Measurements from ENCODE around the gene KRCC1. TPM values are rescaled to one million over a fixed set of nuclear protein-coding genes. Genes with fewer than 3 reads are reported as not detected.

KRCC1 gene
- total RNA-seq, 2 donors from 2014 or later = 11.7 to 20.3 TPM

DNA sequence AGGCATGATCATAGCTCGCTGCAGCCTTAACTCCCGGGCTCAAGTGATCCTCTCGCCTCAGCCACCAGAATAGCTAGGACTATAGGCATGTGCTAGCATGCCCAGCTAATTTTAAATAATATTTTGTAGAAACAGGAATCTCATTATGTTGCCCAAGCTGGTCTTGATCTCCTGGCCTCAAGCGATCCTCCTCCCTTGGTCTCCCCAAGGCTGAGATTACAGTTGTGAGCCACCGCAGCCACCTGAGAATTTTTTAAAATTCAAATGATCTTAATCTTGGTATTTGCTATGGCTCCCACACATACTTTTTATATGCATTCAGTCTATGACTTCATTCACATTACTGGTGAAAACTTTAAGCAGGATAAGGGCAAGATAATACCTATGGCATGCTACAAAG lies 13.1 kb downstream of the KRCC1 start:
- Mint-ChIP-seq H3K27me3 (ENCODE audit: insufficient read depth) (no peaks in the 10 kb centered on the region), H3K4me1 (no peaks in the 10 kb centered on the region), H3K4me3 (no peak overlapping the region), H3K36me3 (ENCODE audit: low read depth) (peaks cover 4% of the 10 kb centered on the region), H3K27ac (no peak overlapping the region), H3K9me3 (no peaks in the 10 kb centered on the region)
- no peak overlapping the region for H3K27ac ChIP-seq (ENCODE audit: low read depth, low read length)
- 98 to 100% methylated on average over 3 to 5 of the region's 5 CpGs for WGBS, 2 experiments (ENCODE audit: insufficient coverage in 1 of 2, insufficient read length in 1 of 2)
- no peaks in the 10 kb centered on the region for H3K36me3 ChIP-seq (ENCODE audit: control insufficient read depth, insufficient read depth, low read length)
- no peaks in the 10 kb centered on the region for H3K27me3 ChIP-seq (ENCODE audit: control insufficient read depth, insufficient read depth, low read length, poor library complexity, severe bottlenecking)
- no peaks in the 10 kb centered on the region for H3K4me1 ChIP-seq (ENCODE audit: control insufficient read depth, insufficient read depth, low read length)
- H3K9me3 ChIP-seq (ENCODE audit: control insufficient read depth, low read length) = no peaks in the 10 kb centered on the region
- TF ChIP-seq, protein P1, sequence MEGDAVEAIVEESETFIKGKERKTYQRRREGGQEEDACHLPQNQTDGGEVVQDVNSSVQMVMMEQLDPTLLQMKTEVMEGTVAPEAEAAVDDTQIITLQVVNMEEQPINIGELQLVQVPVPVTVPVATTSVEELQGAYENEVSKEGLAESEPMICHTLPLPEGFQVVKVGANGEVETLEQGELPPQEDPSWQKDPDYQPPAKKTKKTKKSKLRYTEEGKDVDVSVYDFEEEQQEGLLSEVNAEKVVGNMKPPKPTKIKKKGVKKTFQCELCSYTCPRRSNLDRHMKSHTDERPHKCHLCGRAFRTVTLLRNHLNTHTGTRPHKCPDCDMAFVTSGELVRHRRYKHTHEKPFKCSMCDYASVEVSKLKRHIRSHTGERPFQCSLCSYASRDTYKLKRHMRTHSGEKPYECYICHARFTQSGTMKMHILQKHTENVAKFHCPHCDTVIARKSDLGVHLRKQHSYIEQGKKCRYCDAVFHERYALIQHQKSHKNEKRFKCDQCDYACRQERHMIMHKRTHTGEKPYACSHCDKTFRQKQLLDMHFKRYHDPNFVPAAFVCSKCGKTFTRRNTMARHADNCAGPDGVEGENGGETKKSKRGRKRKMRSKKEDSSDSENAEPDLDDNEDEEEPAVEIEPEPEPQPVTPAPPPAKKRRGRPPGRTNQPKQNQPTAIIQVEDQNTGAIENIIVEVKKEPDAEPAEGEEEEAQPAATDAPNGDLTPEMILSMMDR (conservative IDR thresholded peaks at IDR 0.05) = no peak
- no peak overlapping the region for H3K4me3 ChIP-seq (ENCODE audit: low read length)
- no peak for DNase-seq
- H3K9ac ChIP-seq (ENCODE audit: extremely low read depth, low read length, poor library complexity, severe bottlenecking) = no peak overlapping the region

DNA sequence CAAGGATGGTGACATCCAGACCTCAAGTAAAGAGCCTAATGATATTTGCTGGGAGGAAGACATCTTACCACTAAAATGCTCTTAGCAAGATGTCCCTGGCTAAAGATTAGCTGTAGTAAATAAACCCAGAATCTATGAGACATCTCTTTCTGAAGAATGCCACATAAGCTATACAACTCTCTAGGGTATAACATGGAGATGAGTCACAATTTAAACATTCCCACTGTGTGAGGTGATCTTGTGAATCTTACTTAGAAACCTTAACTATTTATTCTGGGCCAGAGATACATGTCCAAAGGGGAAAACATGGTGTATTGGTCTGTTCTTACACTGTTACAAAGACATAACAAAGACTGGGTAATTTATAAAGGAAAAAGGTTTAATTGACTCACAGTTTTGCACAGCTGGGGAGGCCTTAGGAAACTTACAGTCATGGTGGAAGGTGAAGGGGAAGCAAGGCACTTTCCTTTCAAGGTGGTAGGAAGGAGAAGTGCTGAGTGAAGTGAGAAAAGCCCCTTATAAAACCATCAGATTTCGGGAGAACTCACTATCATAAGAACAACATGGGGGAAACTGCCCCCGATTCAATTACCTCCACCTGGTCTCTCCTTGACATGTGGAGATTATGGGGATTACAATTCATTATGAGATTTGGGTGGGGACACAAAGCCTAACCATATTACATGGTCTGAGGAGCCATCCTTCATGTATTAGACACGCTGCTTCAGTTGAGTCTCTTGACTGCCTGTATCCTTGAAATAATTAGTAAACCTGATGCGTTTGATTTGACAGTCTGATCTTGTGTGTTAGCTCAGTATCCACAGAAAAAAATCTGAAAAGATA lies 17.1 kb downstream of the KRCC1 start:
- Histone ChIP-seq H3K4me1 (ENCODE audit: control insufficient read depth, insufficient read depth, low read length) (no peaks in the 10 kb centered on the region), H3K27ac (ENCODE audit: low read depth, low read length) (no peak overlapping the region), H3K27me3 (ENCODE audit: control insufficient read depth, insufficient read depth, low read length, poor library complexity, severe bottlenecking) (no peaks in the 10 kb centered on the region), H3K4me3 (ENCODE audit: low read length) (no peak overlapping the region), H3K36me3 (ENCODE audit: control insufficient read depth, insufficient read depth, low read length) (peaks cover 17% of the 10 kb centered on the region), H3K9ac (ENCODE audit: extremely low read depth, low read length, poor library complexity, severe bottlenecking) (no peak overlapping the region), H3K9me3 (ENCODE audit: control insufficient read depth, low read length) (no peaks in the 10 kb centered on the region)
- H3K27ac Mint-ChIP-seq = peak overlapping the region; percentile 3
- DNase-seq = no peak
- peaks cover 7% of the 10 kb centered on the region for H3K36me3 Mint-ChIP-seq (ENCODE audit: low read depth)
- no peaks in the 10 kb centered on the region for H3K27me3 Mint-ChIP-seq (ENCODE audit: insufficient read depth)
- no peaks in the 10 kb centered on the region for H3K4me1 Mint-ChIP-seq
- no peak overlapping the region for H3K4me3 Mint-ChIP-seq
- WGBS, 2 experiments (ENCODE audit: insufficient coverage in 1 of 2, insufficient read length in 1 of 2) = 80 to 98% methylated on average over 1 to 3 of the region's 4 CpGs
- TF ChIP-seq, protein P1 (conservative IDR thresholded peaks at IDR 0.05) = peak; percentile 21
- no peaks in the 10 kb centered on the region for H3K9me3 Mint-ChIP-seq

DNA sequence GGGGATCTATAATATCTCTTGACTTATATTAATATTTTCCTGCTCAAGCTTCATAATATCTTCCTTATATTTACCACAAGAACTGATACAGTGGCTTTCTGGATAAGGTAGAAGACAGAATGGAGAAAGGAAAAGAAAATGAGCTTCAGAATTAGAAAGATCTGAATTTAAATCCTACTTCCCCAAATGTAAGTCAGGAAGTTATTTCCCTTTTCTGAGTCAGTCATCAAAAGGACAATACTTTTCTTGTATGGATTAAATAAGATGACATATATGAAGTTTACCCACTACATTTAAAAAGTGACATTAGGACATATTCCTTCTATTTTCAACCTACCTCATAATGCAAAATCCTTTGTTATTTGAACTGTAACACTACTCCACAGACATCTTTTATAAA lies 19.0 kb downstream of the KRCC1 start:
- Histone ChIP-seq H3K4me3 (ENCODE audit: low read length) (no peak overlapping the region), H3K36me3 (ENCODE audit: control insufficient read depth, insufficient read depth, low read length) (peaks cover 24% of the 10 kb centered on the region), H3K4me1 (ENCODE audit: control insufficient read depth, insufficient read depth, low read length) (no peaks in the 10 kb centered on the region), H3K9ac (ENCODE audit: extremely low read depth, low read length, poor library complexity, severe bottlenecking) (no peak overlapping the region), H3K27me3 (ENCODE audit: control insufficient read depth, insufficient read depth, low read length, poor library complexity, severe bottlenecking) (no peaks in the 10 kb centered on the region), H3K27ac (ENCODE audit: low read depth, low read length) (no peak overlapping the region), H3K9me3 (ENCODE audit: control insufficient read depth, low read length) (no peaks in the 10 kb centered on the region)
- no peak overlapping the region for H3K27ac Mint-ChIP-seq
- H3K4me1 Mint-ChIP-seq = no peaks in the 10 kb centered on the region
- TF ChIP-seq, protein P1 (conservative IDR thresholded peaks at IDR 0.05) = no peak
- H3K4me3 Mint-ChIP-seq = no peak overlapping the region
- H3K27me3 Mint-ChIP-seq (ENCODE audit: insufficient read depth) = no peaks in the 10 kb centered on the region
- DNase-seq = no peak
- H3K9me3 Mint-ChIP-seq = no peaks in the 10 kb centered on the region
- peaks cover 14% of the 10 kb centered on the region for H3K36me3 Mint-ChIP-seq (ENCODE audit: low read depth)

Measured in endodermal cell (in vitro differentiated cells).